H9 (cell line): ENCODE data around the gene BCL6B. TPM values are rescaled to one million over a fixed set of nuclear protein-coding genes. Genes with fewer than 3 reads are reported as not detected.

Experiments
- DNase-seq: peaks from one replicate; pipeline ENCODE4 v3.0.0-alpha.2; 2017
- H2AFZ ChIP-seq: one replicate; pipeline ENCODE4 v1.6.1; 2013; ENCODE audit warnings: mild to moderate bottlenecking, low read length, control low read depth, moderate library complexity
- H2AK5ac ChIP-seq: 2 replicates; pipeline ENCODE4 v1.6.1; 2013; ENCODE audit warnings: low read length, control low read depth, mixed read lengths; ENCODE audit not compliant: insufficient read length
- H2BK120ac ChIP-seq: one replicate; pipeline ENCODE4 v1.6.1; 2013; ENCODE audit warnings: low read depth, mild to moderate bottlenecking, low read length, control low read depth, inconsistent platforms; ENCODE audit not compliant: poor library complexity, severe bottlenecking
- H2BK12ac ChIP-seq: 2 replicates; pipeline ENCODE4 v1.6.1; 2013; ENCODE audit warnings: low read length, control low read depth, mixed read lengths, low read depth; ENCODE audit not compliant: insufficient read length
- H2BK15ac ChIP-seq: 2 replicates; pipeline ENCODE4 v1.6.1; 2013; ENCODE audit warnings: low read depth, low read length, control low read depth
- H2BK20ac ChIP-seq: one replicate; pipeline ENCODE4 v1.6.1; 2013; ENCODE audit warnings: low read depth, mild to moderate bottlenecking, low read length, control low read depth, inconsistent platforms; ENCODE audit not compliant: poor library complexity, severe bottlenecking
- H2BK5ac ChIP-seq: 2 replicates; pipeline ENCODE4 v1.6.1; 2013; ENCODE audit warnings: low read length, control low read depth, mixed read lengths; ENCODE audit not compliant: insufficient read length
- H3K14ac ChIP-seq: 2 replicates; pipeline ENCODE4 v1.6.1; 2013; ENCODE audit warnings: low read length, control low read depth; ENCODE audit not compliant: insufficient read depth
- H3K18ac ChIP-seq: 2 replicates; pipeline ENCODE4 v1.6.1; 2013; ENCODE audit warnings: low read depth, mild to moderate bottlenecking, mixed read lengths, low read length, control low read depth; ENCODE audit not compliant: insufficient read length
- H3K23ac ChIP-seq: 2 replicates; pipeline ENCODE4 v1.6.1; 2013; ENCODE audit warnings: low read length, control low read depth, mixed read lengths, low read depth; ENCODE audit not compliant: insufficient read length
- H3K23me2 ChIP-seq: 2 replicates; pipeline ENCODE4 v1.6.1; 2013; ENCODE audit warnings: low read depth, mild to moderate bottlenecking, mixed read lengths, low read length, control low read depth; ENCODE audit not compliant: insufficient read length, poor library complexity, severe bottlenecking
- H3K27ac ChIP-seq: 2 replicates; pipeline ENCODE4 v1.5.1; 2013; ENCODE audit warnings: low read length, control low read depth, mixed read lengths, low read depth; ENCODE audit not compliant: insufficient read length
- H3K27me3 ChIP-seq: 2 replicates; pipeline ENCODE4 v1.6.1; 2013; ENCODE audit warnings: low read length, control low read depth, inconsistent platforms; ENCODE audit not compliant: insufficient read depth
- H3K4ac ChIP-seq: 2 replicates; pipeline ENCODE4 v1.6.1; 2013; ENCODE audit warnings: low read depth, mild to moderate bottlenecking, control low read depth, inconsistent platforms, low read length, moderate library complexity
- H3K4me1 ChIP-seq: 2 replicates; pipeline ENCODE4 v1.6.1; 2013; ENCODE audit warnings: low read length, control low read depth, inconsistent platforms; ENCODE audit not compliant: insufficient read depth
- H3K4me2 ChIP-seq: 2 replicates; pipeline ENCODE4 v1.6.1; 2013; ENCODE audit warnings: low read length, control low read depth, mixed read lengths; ENCODE audit not compliant: insufficient read length, insufficient read depth
- H3K56ac ChIP-seq: 2 replicates; pipeline ENCODE4 v1.6.1; 2013; ENCODE audit warnings: low read depth, mild to moderate bottlenecking, mixed read lengths, low read length, control low read depth; ENCODE audit not compliant: insufficient read length
- H3K79me1 ChIP-seq: 2 replicates; pipeline ENCODE4 v1.6.1; 2013; ENCODE audit warnings: low read depth, mild to moderate bottlenecking, moderate library complexity, low read length, control low read depth, inconsistent platforms; ENCODE audit not compliant: insufficient read depth, poor library complexity, severe bottlenecking
- H3K79me2 ChIP-seq: 2 replicates; pipeline ENCODE4 v1.6.1; 2013; ENCODE audit warnings: low read length, control low read depth, inconsistent platforms; ENCODE audit not compliant: insufficient read depth
- H3K9ac ChIP-seq: 2 replicates; pipeline ENCODE4 v1.6.1; 2013; ENCODE audit warnings: low read length, control low read depth, mixed read lengths; ENCODE audit not compliant: insufficient read length; ENCODE audit errors: extremely low read depth
- H3K9me3 ChIP-seq: one replicate; pipeline ENCODE4 v1.6.1; 2013; ENCODE audit warnings: low read depth, low read length, inconsistent platforms; ENCODE audit not compliant: control insufficient read depth
- H3T11ph ChIP-seq: one replicate; pipeline ENCODE4 v1.6.1; 2013; ENCODE audit warnings: mild to moderate bottlenecking, low read length, control low read depth, inconsistent platforms
- H4K20me1 ChIP-seq: one replicate; pipeline ENCODE4 v1.6.1; 2013; ENCODE audit not compliant: control insufficient read depth, insufficient read length, insufficient read depth
- H4K5ac ChIP-seq: 2 replicates; pipeline ENCODE4 v1.6.1; 2013; ENCODE audit warnings: low read depth, mild to moderate bottlenecking, mixed read lengths, low read length, control low read depth; ENCODE audit not compliant: insufficient read length
- H4K8ac ChIP-seq: replicated peaks from 2 replicates; pipeline ENCODE4 v1.6.1; 2013; ENCODE audit warnings: low read length, control low read depth, mixed read lengths, low read depth; ENCODE audit not compliant: insufficient read length
- H4K91ac ChIP-seq: 2 replicates; pipeline ENCODE4 v1.6.1; 2013; ENCODE audit warnings: low read depth, mild to moderate bottlenecking, moderate library complexity, mixed read lengths, low read length, control low read depth; ENCODE audit not compliant: insufficient read length
- H3K27ac Mint-ChIP-seq, 3 experiments: 2 replicates in 2 of 3; 3 replicates in 1 of 3; pipeline ENCODE4 v1.8.0; 2020 to 2021; ENCODE audit warnings: mixed read lengths in 3 of 3, mild to moderate bottlenecking in 1 of 3, moderate library complexity in 1 of 3
- H3K27me3 Mint-ChIP-seq: 2 replicates; pipeline ENCODE4 v1.8.0; 2021; ENCODE audit warnings: low read depth, mild to moderate bottlenecking, moderate library complexity, mixed read lengths
- H3K36me3 Mint-ChIP-seq, 3 experiments: 2 replicates in 2 of 3; 3 replicates in 1 of 3; pipeline ENCODE4 v1.8.0; 2020 to 2021; ENCODE audit warnings: low read depth in 3 of 3, mixed read lengths in 3 of 3; ENCODE audit not compliant: insufficient read depth in 1 of 3
- H3K4me1 Mint-ChIP-seq, 2 experiments: 2 replicates each; pipeline ENCODE4 v1.8.0; 2020; ENCODE audit warnings: mixed read lengths in 2 of 2
- H3K4me3 Mint-ChIP-seq, 2 experiments: 2 replicates in 1 of 2; 3 replicates in 1 of 2; pipeline ENCODE4 v1.8.0; 2020 to 2021; ENCODE audit warnings: mild to moderate bottlenecking in 2 of 2, mixed read lengths in 2 of 2, moderate library complexity in 1 of 2
- H3K9me3 Mint-ChIP-seq, 2 experiments: 2 replicates in 1 of 2; 3 replicates in 1 of 2; pipeline ENCODE4 v1.8.0; 2020; ENCODE audit warnings: mild to moderate bottlenecking in 2 of 2, mixed read lengths in 2 of 2, moderate library complexity in 1 of 2
- CTCF ChIP-seq: fragments of 200-600 bp; sonication (generic); conservative IDR thresholded peaks from 3 replicates; pipeline ENCODE4 v1.8.0; 2021; ENCODE audit warnings: antibody characterized with exemption, mild to moderate bottlenecking
- WGBS: extraction: QIAGEN DNeasy Blood & Tissue Kit; methylation state at CpG from one replicate; pipeline ENCODE4 v1.1.7; 2013; ENCODE audit warnings: missing lambda C conversion rate, low lambda C conversion rate, mixed read lengths; ENCODE audit not compliant: insufficient read length; ENCODE audit errors: extremely low coverage; 5-methylcytosine and 5-hydroxymethylcytosine counted together
- total RNA-seq: library from RNA; stranded (reverse); gene quantifications from 2 replicates; pipeline ENCODE4 v1.2.1, GENCODE V29; 2021

Gene BCL6B
- total RNA-seq, 1 experiment from 2014 or later: 3.3 TPM

- Mint-ChIP-seq H3K36me3 (peaks cover 15 to 44% (median 21%) of the 10 kb centered on the region in 3 experiments; a peak in 6 of 7 replicates), H3K4me3 (no peak overlapping the region), H3K27ac (no peak overlapping the region), H3K4me1 (peaks cover 2 to 4% of the 10 kb centered on the region in 2 experiments; a peak in 3 of 4 replicates), H3K27me3 (peaks cover 41% of the 10 kb centered on the region), H3K9me3 (no peaks in the 10 kb centered on the region)
- no peak overlapping the region for H3K23ac ChIP-seq
- no peak overlapping the region for H2AFZ ChIP-seq
- no peak overlapping the region for H3K4me2 ChIP-seq
- H3K23me2 ChIP-seq: peaks cover 8% of the 10 kb centered on the region
- no peaks in the 10 kb centered on the region for H3K79me1 ChIP-seq
- no peak overlapping the region for H3K14ac ChIP-seq
- no peak overlapping the region for H4K5ac ChIP-seq
- no peak overlapping the region for H3K27ac ChIP-seq
- no CpG with 5 or more reads among the region's 8 CpGs for WGBS
- DNase-seq: no peak
- H2BK120ac ChIP-seq: no peak overlapping the region
- no peak overlapping the region for H4K8ac ChIP-seq
- no peaks in the 10 kb centered on the region for H3K9me3 ChIP-seq
- no peak overlapping the region for H3K18ac ChIP-seq
- TF ChIP-seq CTCF: no peak
- no peak overlapping the region for H3K56ac ChIP-seq
- no peak overlapping the region for H2BK12ac ChIP-seq
- H2AK5ac ChIP-seq: no peak overlapping the region
- H3K27me3 ChIP-seq: peaks cover 2% of the 10 kb centered on the region; the same call in 1 of the 2 replicates
- no peaks in the 10 kb centered on the region for H4K20me1 ChIP-seq
- H3K4me1 ChIP-seq: no peaks in the 10 kb centered on the region
- no peak overlapping the region for H3T11ph ChIP-seq
- H3K4ac ChIP-seq: no peak overlapping the region
- no peak overlapping the region for H2BK20ac ChIP-seq
- H3K79me2 ChIP-seq: no peaks in the 10 kb centered on the region
- H4K91ac ChIP-seq: no peak overlapping the region
- H2BK5ac ChIP-seq: no peak overlapping the region
- H3K9ac ChIP-seq: no peak overlapping the region
- H2BK15ac ChIP-seq: no peak overlapping the region
Observed at GRCh38 chr17:6997171-6997570, 25.7 kb upstream of the BCL6B start.
